ENCODE measurements around the gene CRHR1.

GRCh38 chr17:45848405-45848804 is 64.3 kb downstream of the CRHR1 start:
- TF ChIP-seq EZH2 (IDR thresholded peaks at IDR 0.05; ENCODE audit: insufficient read depth, poor library complexity, severe bottlenecking) (no peak), EZH2phosphoT487 (IDR thresholded peaks at IDR 0.05; ENCODE audit: insufficient read depth, low read depth) (no peak)

Data from GM23248 (cell line).